Panc1 (cell line): Measurements from ENCODE around the gene ANP32E. TPM values are rescaled to one million over a fixed set of nuclear protein-coding genes. Genes with fewer than 3 reads are reported as not detected.

ENCODE experiments used
- ATAC-seq: fragments of 200-7000 bp; cut with Tn5 transposase; 2 replicates; pipeline ENCODE4 v1.9.1; 2020; ENCODE audit warnings: mild to moderate bottlenecking, moderate library complexity
- BruUV-seq: library from RNA; stranded (reverse); fragments of 400-500 nt; replicated peaks from 2 replicates; lab custom pipeline; 2021; lab: Mats Ljungman, UMichigan
- CTCF ChIA-PET: fragments of 300-600 bp; sonication (Branson Sonifier 250); formaldehyde crosslinking; loops from one replicate; lab custom pipeline; 2022; ENCODE audit warnings: antibody characterized with exemption; lab: Charles Lee
- POLR2A ChIA-PET: fragments of 300-600 bp; sonication (Branson Sonifier 250); formaldehyde crosslinking; loops from one replicate; lab custom pipeline; 2022; ENCODE audit warnings: antibody characterized with exemption; lab: Charles Lee
- DNase-seq: peaks from one replicate; pipeline ENCODE4 v3.0.0-alpha.2; 2010; ENCODE audit warnings: low read depth, low spot score
- H3K27ac ChIP-seq: 2 replicates; pipeline ENCODE4 v1.5.1; 2011; ENCODE audit warnings: mild to moderate bottlenecking, low read length, inconsistent platforms
- H3K27me3 ChIP-seq: fragments of 200-500 bp; sonication (Bioruptor generic); 2 replicates; pipeline ENCODE4 v1.6.0; 2014; ENCODE audit warnings: low read length, inconsistent platforms; ENCODE audit not compliant: control insufficient read depth, insufficient read depth
- H3K36me3 ChIP-seq: fragments of 200-500 bp; sonication (Bioruptor generic); 2 replicates; pipeline ENCODE4 v1.5.1; 2014; ENCODE audit warnings: inconsistent platforms, mild to moderate bottlenecking, low read length, moderate library complexity; ENCODE audit not compliant: control insufficient read depth, insufficient read depth
- H3K4me1 ChIP-seq: 2 replicates; pipeline ENCODE4 v1.5.1; 2011; ENCODE audit warnings: inconsistent platforms, mild to moderate bottlenecking, low read length, moderate library complexity; ENCODE audit not compliant: control insufficient read depth, insufficient read depth
- H3K4me3 ChIP-seq, 2 experiments: 2 replicates each; pipeline ENCODE4 v1.5.1; 2011 to 2012; ENCODE audit warnings: low read depth in 2 of 2, low read length in 2 of 2, mild to moderate bottlenecking in 2 of 2, inconsistent platforms in 1 of 2, moderate library complexity in 1 of 2
- H3K9me3 ChIP-seq: fragments of 200-500 bp; sonication (Bioruptor generic); 2 replicates; pipeline ENCODE4 v1.5.1; 2014; ENCODE audit warnings: low read depth, mild to moderate bottlenecking, inconsistent platforms, low read length, moderate library complexity; ENCODE audit not compliant: control insufficient read depth, insufficient read depth
- POLR2AphosphoS5 ChIP-seq: IDR thresholded peaks from 2 replicates; pipeline ENCODE4 v1.6.1; 2012; ENCODE audit warnings: mild to moderate bottlenecking, low read depth, low read length, moderate library complexity
- SIN3A ChIP-seq: IDR thresholded peaks from 2 replicates; pipeline ENCODE4 v1.6.1; 2012; ENCODE audit warnings: low read depth, mild to moderate bottlenecking, low read length, moderate library complexity, borderline replicate concordance; ENCODE audit not compliant: insufficient read depth
- TCF7L2 ChIP-seq: IDR thresholded peaks from 2 replicates; pipeline ENCODE4 v1.6.1; 2011; ENCODE audit warnings: mild to moderate bottlenecking, low read depth, low read length, inconsistent platforms
- in situ Hi-C: cut with HindIII; loops from 2 replicates; pipeline ENCODE4 v1.10.0; 2016; ENCODE audit warnings: low sequenced_read_pairs, low pct_unique_long_range_greater_than_20kb
- intact Hi-C: fragments of 100-400 bp; cut with micrococcal nuclease; formaldehyde crosslinking; loops from one replicate; pipeline ENCODE4 v1.10.0; 2022; ENCODE audit not compliant: unreplicated experiment
- total RNA-seq: library from RNA; stranded (reverse); gene quantifications from one replicate; pipeline ENCODE4 v1.2.1, GENCODE V29; 2021; ENCODE audit not compliant: unreplicated experiment
- TF ChIP-seq, protein P1 (sequence below), 2 experiments: IDR thresholded peaks; 2 replicates each; pipeline ENCODE4 v1.6.1; 2011 to 2012; ENCODE audit warnings: low read depth in 2 of 2, control low read depth in 1 of 2, low read length in 1 of 2, mild to moderate bottlenecking in 1 of 2, moderate library complexity in 1 of 2; ENCODE audit not compliant: insufficient read depth in 1 of 2
- TF ChIP-seq, protein P2 (sequence below): fragments of 450-650 bp; IDR thresholded peaks from 2 replicates; pipeline ENCODE4 v1.5.1; 2017; ENCODE audit warnings: mild to moderate bottlenecking

The ANP32E gene
- total RNA-seq, 1 experiment from 2014 or later = 66.2 TPM

DNA sequence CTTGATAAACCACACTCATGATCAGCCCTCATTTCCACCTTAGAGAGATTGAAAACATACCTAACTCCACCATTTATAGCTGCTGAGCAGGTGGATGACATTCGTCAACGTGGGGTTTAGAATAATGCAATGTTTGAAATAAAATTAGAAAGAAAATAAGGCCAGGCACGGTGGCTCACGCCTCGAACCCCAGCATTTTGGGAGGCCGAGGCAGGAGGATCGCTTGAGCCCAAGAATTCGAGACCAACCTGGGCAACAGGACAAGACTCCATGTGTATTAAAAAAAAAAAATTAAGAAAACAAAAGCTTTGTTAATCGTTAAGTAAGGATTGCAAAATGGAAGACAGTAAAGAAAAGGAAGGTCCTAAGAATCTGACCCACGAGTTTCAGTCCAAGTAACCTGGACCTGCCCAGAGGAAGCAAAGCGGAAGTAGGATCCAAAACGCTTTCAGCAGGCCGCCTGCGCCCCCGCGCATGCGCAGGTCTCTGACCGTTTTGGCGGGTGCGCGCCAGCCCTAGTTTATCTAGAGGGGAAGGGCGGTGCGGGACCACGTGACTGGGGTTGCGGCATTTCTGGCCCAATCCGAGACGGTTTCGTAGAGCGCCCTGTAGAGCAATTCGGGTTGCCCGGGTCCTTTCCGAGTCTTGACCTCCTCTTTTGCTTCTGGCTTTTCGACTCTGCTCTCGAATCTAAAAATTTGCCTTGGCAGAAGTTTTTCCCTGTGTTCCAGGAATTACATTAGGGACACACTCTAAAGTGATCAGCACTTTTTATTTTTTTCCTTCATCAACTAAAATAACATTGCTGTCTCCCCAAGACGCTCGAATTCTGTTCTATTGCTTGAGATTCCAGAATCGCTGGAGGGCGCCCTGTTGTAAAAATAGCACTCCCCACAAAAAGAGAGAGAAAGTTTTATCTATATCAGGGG, 22.5 kb downstream of the ANP32E start:
- ChIA-PET POLR2A (interaction anchor here (0.6 kb wide), 1 partner anchor 329 kb away, joined by 8 read pairs; no protein-coding TSS in a partner anchor), CTCF (no interaction called here)
- H3K4me1 ChIP-seq = peaks cover 5% of the 10 kb centered on the region; the same call in 1 of the 2 replicates
- H3K9me3 ChIP-seq = no peaks in the 10 kb centered on the region
- peak overlapping the region; percentile 94 for H3K27ac ChIP-seq
- no peaks in the 10 kb centered on the region for H3K36me3 ChIP-seq
- DNase-seq (peak; percentile 52), ATAC-seq (peak; percentile 100)
- in situ Hi-C loops (no loop called here), intact Hi-C loops (no loop called here)
- BruUV-seq = no TSS peak
- peak overlapping the region; percentile 40 to 72 for H3K4me3 ChIP-seq
- no peaks in the 10 kb centered on the region for H3K27me3 ChIP-seq
- peak; percentile 70; the same call in 1 of the 2 replicates for TF ChIP-seq POLR2AphosphoS5
- TF ChIP-seq, protein P1, sequence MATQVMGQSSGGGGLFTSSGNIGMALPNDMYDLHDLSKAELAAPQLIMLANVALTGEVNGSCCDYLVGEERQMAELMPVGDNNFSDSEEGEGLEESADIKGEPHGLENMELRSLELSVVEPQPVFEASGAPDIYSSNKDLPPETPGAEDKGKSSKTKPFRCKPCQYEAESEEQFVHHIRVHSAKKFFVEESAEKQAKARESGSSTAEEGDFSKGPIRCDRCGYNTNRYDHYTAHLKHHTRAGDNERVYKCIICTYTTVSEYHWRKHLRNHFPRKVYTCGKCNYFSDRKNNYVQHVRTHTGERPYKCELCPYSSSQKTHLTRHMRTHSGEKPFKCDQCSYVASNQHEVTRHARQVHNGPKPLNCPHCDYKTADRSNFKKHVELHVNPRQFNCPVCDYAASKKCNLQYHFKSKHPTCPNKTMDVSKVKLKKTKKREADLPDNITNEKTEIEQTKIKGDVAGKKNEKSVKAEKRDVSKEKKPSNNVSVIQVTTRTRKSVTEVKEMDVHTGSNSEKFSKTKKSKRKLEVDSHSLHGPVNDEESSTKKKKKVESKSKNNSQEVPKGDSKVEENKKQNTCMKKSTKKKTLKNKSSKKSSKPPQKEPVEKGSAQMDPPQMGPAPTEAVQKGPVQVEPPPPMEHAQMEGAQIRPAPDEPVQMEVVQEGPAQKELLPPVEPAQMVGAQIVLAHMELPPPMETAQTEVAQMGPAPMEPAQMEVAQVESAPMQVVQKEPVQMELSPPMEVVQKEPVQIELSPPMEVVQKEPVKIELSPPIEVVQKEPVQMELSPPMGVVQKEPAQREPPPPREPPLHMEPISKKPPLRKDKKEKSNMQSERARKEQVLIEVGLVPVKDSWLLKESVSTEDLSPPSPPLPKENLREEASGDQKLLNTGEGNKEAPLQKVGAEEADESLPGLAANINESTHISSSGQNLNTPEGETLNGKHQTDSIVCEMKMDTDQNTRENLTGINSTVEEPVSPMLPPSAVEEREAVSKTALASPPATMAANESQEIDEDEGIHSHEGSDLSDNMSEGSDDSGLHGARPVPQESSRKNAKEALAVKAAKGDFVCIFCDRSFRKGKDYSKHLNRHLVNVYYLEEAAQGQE (IDR thresholded peaks at IDR 0.05; ENCODE audit: insufficient read depth in 1 of 2, low read depth in 2 of 2, low read length in 1 of 2) = no peak
- peak; percentile 87 for TF ChIP-seq TCF7L2

DNA sequence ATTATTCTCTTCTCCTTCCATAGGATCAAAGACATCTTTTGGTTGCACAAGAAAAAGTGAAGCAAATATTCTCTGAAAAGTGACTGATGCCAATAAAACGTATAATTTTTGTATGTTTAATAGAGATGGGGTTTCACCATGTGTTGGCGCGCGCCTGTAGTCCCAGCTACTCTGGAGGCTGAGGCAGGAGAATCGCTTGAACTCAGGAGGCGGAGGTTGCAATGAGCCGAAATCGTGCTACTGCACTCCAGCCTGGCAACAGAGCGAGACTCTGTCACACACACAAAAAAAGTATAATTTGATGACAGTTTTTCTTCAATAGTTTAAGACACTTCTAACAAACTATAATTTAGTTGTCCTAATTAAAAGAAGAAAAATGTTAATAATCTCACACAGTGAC, 23.8 kb downstream of the ANP32E start:
- POLR2A ChIA-PET = no interaction called here
- BruUV-seq = no TSS peak

More for the DNA sequence above, 23.8 kb downstream of the ANP32E start:
- DNase-seq (no peak), ATAC-seq (no peak)
- CTCF ChIA-PET = interaction anchor here (0.6 kb wide), 1 partner anchor 25 kb away, joined by 4 read pairs; no protein-coding TSS in a partner anchor
- Histone ChIP-seq H3K36me3 (no peaks in the 10 kb centered on the region), H3K27me3 (no peaks in the 10 kb centered on the region), H3K4me3 (no peak overlapping the region), H3K9me3 (no peaks in the 10 kb centered on the region), H3K4me1 (peaks cover 5% of the 10 kb centered on the region; the same call in 1 of the 2 replicates), H3K27ac (no peak overlapping the region)
- in situ Hi-C loops = no loop called here
- TF ChIP-seq, protein P1 (IDR thresholded peaks at IDR 0.05; ENCODE audit: insufficient read depth in 1 of 2, low read depth in 2 of 2, low read length in 1 of 2) = no peak
- TF ChIP-seq TCF7L2 = no peak
- TF ChIP-seq, protein P2, sequence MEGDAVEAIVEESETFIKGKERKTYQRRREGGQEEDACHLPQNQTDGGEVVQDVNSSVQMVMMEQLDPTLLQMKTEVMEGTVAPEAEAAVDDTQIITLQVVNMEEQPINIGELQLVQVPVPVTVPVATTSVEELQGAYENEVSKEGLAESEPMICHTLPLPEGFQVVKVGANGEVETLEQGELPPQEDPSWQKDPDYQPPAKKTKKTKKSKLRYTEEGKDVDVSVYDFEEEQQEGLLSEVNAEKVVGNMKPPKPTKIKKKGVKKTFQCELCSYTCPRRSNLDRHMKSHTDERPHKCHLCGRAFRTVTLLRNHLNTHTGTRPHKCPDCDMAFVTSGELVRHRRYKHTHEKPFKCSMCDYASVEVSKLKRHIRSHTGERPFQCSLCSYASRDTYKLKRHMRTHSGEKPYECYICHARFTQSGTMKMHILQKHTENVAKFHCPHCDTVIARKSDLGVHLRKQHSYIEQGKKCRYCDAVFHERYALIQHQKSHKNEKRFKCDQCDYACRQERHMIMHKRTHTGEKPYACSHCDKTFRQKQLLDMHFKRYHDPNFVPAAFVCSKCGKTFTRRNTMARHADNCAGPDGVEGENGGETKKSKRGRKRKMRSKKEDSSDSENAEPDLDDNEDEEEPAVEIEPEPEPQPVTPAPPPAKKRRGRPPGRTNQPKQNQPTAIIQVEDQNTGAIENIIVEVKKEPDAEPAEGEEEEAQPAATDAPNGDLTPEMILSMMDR = no peak
- no peak for TF ChIP-seq POLR2AphosphoS5
- no peak for TF ChIP-seq SIN3A
- intact Hi-C loops = no loop called here
